Mesendoderm (in vitro differentiated cells): ENCODE data around the gene ACOX1.

Source experiments
- DNase-seq: peaks from one replicate; pipeline ENCODE4 v3.0.0; 2013
- H2AK5ac ChIP-seq: 2 replicates; pipeline ENCODE4 v1.6.1; 2013; ENCODE audit warnings: low read length, inconsistent platforms
- H2BK120ac ChIP-seq: 2 replicates; pipeline ENCODE4 v1.6.1; 2013; ENCODE audit warnings: low read depth, mild to moderate bottlenecking, low read length, moderate library complexity, mixed read lengths
- H2BK15ac ChIP-seq: replicated peaks from 2 replicates; pipeline ENCODE4 v1.6.1; 2013; ENCODE audit warnings: low read depth, mild to moderate bottlenecking, moderate library complexity
- H2BK5ac ChIP-seq: 2 replicates; pipeline ENCODE4 v1.6.1; 2013; ENCODE audit warnings: low read length, inconsistent platforms
- H3K18ac ChIP-seq: 2 replicates; pipeline ENCODE4 v1.6.1; 2013; ENCODE audit warnings: mild to moderate bottlenecking, low read length, mixed read lengths
- H3K23ac ChIP-seq: one replicate; pipeline ENCODE4 v1.6.1; 2013; ENCODE audit warnings: low read length
- H3K27ac ChIP-seq: 2 replicates; pipeline ENCODE4 v1.5.1; 2013; ENCODE audit warnings: low read depth, mild to moderate bottlenecking, inconsistent platforms, low read length, moderate library complexity
- H3K27me3 ChIP-seq: 2 replicates; pipeline ENCODE4 v1.6.1; 2013; ENCODE audit warnings: low read length, control low read depth, mild to moderate bottlenecking, inconsistent platforms; ENCODE audit not compliant: insufficient read depth, poor library complexity
- H3K36me3 ChIP-seq: 2 replicates; pipeline ENCODE4 v1.6.1; 2013; ENCODE audit warnings: low read length, inconsistent platforms; ENCODE audit not compliant: control insufficient read depth, insufficient read depth
- H3K4ac ChIP-seq: one replicate; pipeline ENCODE4 v1.6.1; 2013; ENCODE audit warnings: low read depth, mild to moderate bottlenecking, low read length, moderate library complexity
- H3K4me1 ChIP-seq: 2 replicates; pipeline ENCODE4 v1.6.1; 2013; ENCODE audit warnings: low read depth, low read length, inconsistent platforms; ENCODE audit not compliant: control insufficient read depth
- H3K4me2 ChIP-seq: 2 replicates; pipeline ENCODE4 v1.6.1; 2013; ENCODE audit warnings: low read length
- H3K4me3 ChIP-seq: 2 replicates; pipeline ENCODE4 v1.5.1; 2013; ENCODE audit warnings: mild to moderate bottlenecking, low read length
- H3K56ac ChIP-seq: one replicate; pipeline ENCODE4 v1.6.1; 2013; ENCODE audit warnings: low read length
- H3K79me1 ChIP-seq: 2 replicates; pipeline ENCODE4 v1.6.1; 2013; ENCODE audit warnings: low read length, inconsistent platforms
- H3K79me2 ChIP-seq: 2 replicates; pipeline ENCODE4 v1.6.1; 2013; ENCODE audit warnings: mild to moderate bottlenecking, low read length; ENCODE audit not compliant: control insufficient read depth, insufficient read depth
- H3K9ac ChIP-seq: 2 replicates; pipeline ENCODE4 v1.6.1; 2013; ENCODE audit warnings: low read length, inconsistent platforms
- H4K5ac ChIP-seq: one replicate; pipeline ENCODE4 v1.6.1; 2013; ENCODE audit warnings: low read length
- H4K8ac ChIP-seq: one replicate; pipeline ENCODE4 v1.6.1; 2013; ENCODE audit warnings: low read depth, mild to moderate bottlenecking, control low read depth, low read length, moderate library complexity
- WGBS: extraction: QIAGEN DNeasy Blood & Tissue Kit; methylation state at CpG from one replicate; pipeline ENCODE4 v1.1.7; 2013; ENCODE audit warnings: low lambda C conversion rate, missing lambda C conversion rate; ENCODE audit not compliant: insufficient coverage; ENCODE audit errors: extremely low coverage; 5-methylcytosine and 5-hydroxymethylcytosine counted together

ACOX1 gene

DNA sequence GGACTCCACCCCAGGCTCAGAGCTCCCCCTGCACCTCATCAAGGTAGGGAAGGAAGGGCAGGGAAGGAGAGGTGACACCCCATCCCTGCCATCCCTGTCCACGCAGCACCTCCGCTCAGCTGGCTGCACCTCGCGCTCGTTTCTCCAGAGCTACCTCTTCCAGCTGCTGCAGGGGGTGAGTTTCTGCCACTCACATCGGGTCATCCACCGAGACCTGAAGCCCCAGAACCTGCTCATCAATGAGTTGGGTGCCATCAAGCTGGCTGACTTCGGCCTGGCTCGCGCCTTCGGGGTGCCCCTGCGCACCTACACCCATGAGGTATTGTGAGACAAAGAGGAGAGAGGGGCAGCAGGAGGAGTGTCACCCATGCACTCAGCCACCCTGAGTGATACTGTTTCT lies 23.1 kb upstream of the ACOX1 start:
- no peak overlapping the region for H3K27ac ChIP-seq
- H2AK5ac ChIP-seq, result no peak overlapping the region
- H3K4me1 ChIP-seq, result no peaks in the 10 kb centered on the region
- H3K4ac ChIP-seq, result no peak overlapping the region
- H3K23ac ChIP-seq, result no peak overlapping the region
- H4K8ac ChIP-seq, result no peak overlapping the region
- H3K56ac ChIP-seq, result no peak overlapping the region
- H2BK15ac ChIP-seq, result no peak overlapping the region
- H3K18ac ChIP-seq, result no peak overlapping the region
- H3K4me2 ChIP-seq, result no peak overlapping the region
- no peak overlapping the region for H2BK5ac ChIP-seq
- H3K27me3 ChIP-seq, result no peaks in the 10 kb centered on the region
- H4K5ac ChIP-seq, result no peak overlapping the region
- no peaks in the 10 kb centered on the region for H3K79me1 ChIP-seq
- no peak overlapping the region for H2BK120ac ChIP-seq
- no CpG with 5 or more reads among the region's 12 CpGs for WGBS
- H3K9ac ChIP-seq, result no peak overlapping the region
- peaks cover 4% of the 10 kb centered on the region for H3K36me3 ChIP-seq
- DNase-seq, result no peak
- no peaks in the 10 kb centered on the region for H3K79me2 ChIP-seq
- H3K4me3 ChIP-seq, result no peak overlapping the region

DNA sequence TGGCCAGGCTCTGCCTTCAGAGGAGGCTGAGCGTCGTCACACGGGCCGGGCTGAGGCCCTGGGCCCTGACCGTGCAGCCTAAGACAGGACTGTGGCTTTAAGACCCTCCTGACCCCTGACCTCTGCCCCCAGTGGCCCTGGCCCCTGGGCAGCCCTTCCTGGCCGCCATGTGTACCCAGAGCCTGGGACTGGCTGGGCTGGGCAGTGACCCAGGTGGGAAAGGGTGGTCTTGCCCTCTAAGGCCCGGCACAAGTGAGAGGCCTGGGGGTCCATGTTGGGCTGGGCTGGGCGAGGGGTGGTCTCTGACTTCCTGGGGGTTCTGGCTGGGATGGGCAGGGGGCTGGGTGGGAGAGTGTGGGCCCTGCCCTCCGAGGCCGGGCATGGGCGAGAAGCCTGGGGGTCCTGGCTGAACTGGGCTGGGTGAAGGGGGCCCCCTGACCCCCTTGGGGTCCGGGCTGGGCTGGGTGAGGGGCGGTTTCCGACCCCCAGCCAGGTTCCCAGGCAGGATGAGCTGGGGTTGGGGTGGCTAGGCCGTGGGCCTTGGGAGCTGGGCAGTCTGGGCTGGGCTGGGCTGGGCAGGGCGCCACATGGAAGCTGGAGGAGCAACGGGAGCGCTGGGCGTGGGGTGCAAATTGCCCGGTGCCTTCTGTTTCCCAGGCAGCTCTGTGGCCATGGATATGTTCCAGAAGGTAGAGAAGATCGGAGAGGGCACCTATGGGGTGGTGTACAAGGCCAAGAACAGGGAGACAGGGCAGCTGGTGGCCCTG lies 22.0 kb upstream of the ACOX1 start, which contains the start of gene CDK3:
CDK3 (plus strand) TSS at position 101 of the 767 bp plus-strand sequence; CDS start at position 672, 571 bp downstream.
- no CpG with 5 or more reads among the region's 21 CpGs for WGBS

GRCh38 chr17:76000016-76000754 lies 21.2 kb upstream of the ACOX1 start:
- peak; percentile 85 for DNase-seq
- Histone ChIP-seq H3K27me3 (no peaks in the 10 kb centered on the region), H3K4me1 (no peaks in the 10 kb centered on the region), H3K27ac (no peak overlapping the region), H3K4me2 (no peak overlapping the region), H4K5ac (no peak overlapping the region), H4K8ac (no peak overlapping the region), H2BK120ac (no peak overlapping the region), H3K23ac (no peak overlapping the region), H3K56ac (peak overlapping the region; percentile 28), H3K4me3 (no peak overlapping the region), H3K79me1 (no peaks in the 10 kb centered on the region), H3K18ac (peak overlapping the region; percentile 62), H3K4ac (peak overlapping the region; percentile 38), H2BK5ac (peak overlapping the region; percentile 34), H2AK5ac (peak overlapping the region; percentile 57), H3K36me3 (peaks cover 2% of the 10 kb centered on the region), H3K79me2 (no peaks in the 10 kb centered on the region), H3K9ac (peak overlapping the region; percentile 18), H2BK15ac (no peak overlapping the region)
- no CpG with 5 or more reads among the region's 31 CpGs for whole genome bisulfite sequencing

More for the DNA sequence above, 22.0 kb upstream of the ACOX1 start, which contains the start of gene CDK3:
- Histone ChIP-seq H3K18ac (peak within 1 kb of the TSS; percentile 62), H3K79me1 (no peaks in the 10 kb centered on the region), H3K4me1 (no peaks in the 10 kb centered on the region), H3K36me3 (peaks cover 4% of the 10 kb centered on the region), H3K4me3 (no peak within 1 kb of the TSS), H2BK15ac (no peak within 1 kb of the TSS), H3K56ac (peak within 1 kb of the TSS; percentile 28), H3K23ac (no peak within 1 kb of the TSS), H2BK5ac (peak within 1 kb of the TSS; percentile 34), H3K79me2 (no peaks in the 10 kb centered on the region), H3K4ac (peak within 1 kb of the TSS; percentile 38), H4K5ac (no peak within 1 kb of the TSS), H3K4me2 (no peak within 1 kb of the TSS), H3K27me3 (no peaks in the 10 kb centered on the region), H3K27ac (no peak within 1 kb of the TSS), H3K9ac (peak within 1 kb of the TSS; percentile 18), H4K8ac (no peak within 1 kb of the TSS), H2BK120ac (no peak within 1 kb of the TSS), H2AK5ac (peak within 1 kb of the TSS; percentile 83)
- DNase-seq, result no peak

DNA sequence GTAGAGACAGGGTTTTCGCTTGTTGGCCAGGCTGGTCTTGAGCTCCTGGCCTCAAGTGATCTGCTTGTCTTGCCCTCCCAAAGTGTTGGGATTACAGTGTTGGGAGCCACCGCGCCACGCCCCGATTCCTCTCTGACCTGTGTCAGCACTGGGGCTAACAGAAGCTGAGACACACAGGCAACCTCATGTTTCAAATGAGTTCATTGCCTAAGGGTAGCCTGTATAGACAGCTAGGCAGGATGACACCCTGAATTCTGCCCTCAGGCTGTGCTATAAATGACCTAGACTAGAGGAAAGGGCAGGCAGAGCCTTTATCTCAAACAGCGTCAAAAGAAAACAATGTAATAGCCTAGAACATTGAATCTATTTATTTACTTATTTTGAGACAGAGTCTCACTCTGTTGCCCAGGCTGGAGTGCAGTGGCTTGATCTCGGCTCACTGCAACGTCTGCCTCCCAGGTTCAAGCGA lies 19.4 kb upstream of the ACOX1 start:
- WGBS, result no CpG with 5 or more reads among the region's 9 CpGs

DNA sequence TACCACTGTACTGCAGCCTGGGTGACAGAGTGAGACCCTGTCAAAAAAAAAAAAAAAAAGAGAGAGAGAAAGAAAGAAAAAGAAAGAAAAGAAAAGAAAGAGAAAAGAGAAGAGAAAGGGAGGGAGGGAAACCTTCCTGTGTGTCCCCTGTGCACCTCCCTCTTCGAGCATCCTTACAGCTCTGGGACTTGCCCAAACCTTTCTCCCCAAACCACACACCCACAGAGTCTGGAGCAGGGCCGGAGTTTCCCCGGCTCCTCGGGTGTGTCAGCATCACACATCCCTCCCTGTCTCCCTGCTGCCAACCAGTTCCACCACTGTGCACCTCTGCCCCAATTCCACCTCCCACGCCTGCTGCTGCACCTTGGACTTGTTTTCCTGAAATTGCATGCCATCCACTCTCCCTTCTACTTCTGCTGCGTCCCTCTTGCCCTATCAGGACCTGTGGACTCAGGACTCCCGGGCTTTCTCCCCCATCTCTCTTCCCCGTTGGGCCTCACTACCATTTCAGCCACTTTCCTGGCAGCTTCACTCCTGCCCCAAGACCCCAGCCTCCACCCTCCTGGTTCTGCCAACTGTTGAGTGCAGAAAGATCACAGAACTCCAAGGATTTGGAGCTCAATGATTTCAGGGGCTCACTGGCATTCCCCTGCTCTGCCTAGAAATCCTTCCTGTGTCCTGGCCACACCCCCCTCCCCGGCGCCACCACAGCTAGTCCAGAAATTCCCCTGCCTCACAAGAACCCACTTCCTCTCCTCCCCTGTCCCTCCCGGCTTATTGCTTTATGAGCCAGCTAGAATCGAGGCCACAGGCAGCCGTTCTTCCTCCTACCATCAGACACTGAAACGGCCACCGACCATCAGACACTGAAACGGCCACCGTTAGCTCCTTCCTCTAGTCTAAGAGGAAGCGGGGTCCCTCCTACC lies 18.0 kb upstream of the ACOX1 start:
- no peak overlapping the region for H3K4me3 ChIP-seq
- H2AK5ac ChIP-seq, result no peak overlapping the region
- no peak overlapping the region for H3K4me2 ChIP-seq
- no peaks in the 10 kb centered on the region for H3K4me1 ChIP-seq
- no peak overlapping the region for H3K23ac ChIP-seq
- H2BK120ac ChIP-seq, result no peak overlapping the region
- no peak overlapping the region for H3K18ac ChIP-seq
- no peak overlapping the region for H2BK15ac ChIP-seq
- no peak overlapping the region for H2BK5ac ChIP-seq
- peak; percentile 27 for DNase-seq
- no peak overlapping the region for H3K4ac ChIP-seq
- H3K56ac ChIP-seq, result peak overlapping the region; percentile 83
- no peaks in the 10 kb centered on the region for H3K79me1 ChIP-seq
- H3K27me3 ChIP-seq, result no peaks in the 10 kb centered on the region
- H3K9ac ChIP-seq, result peak overlapping the region; percentile 8
- H4K8ac ChIP-seq, result no peak overlapping the region
- no CpG with 5 or more reads among the region's 18 CpGs for WGBS
- H4K5ac ChIP-seq, result no peak overlapping the region
- H3K79me2 ChIP-seq, result no peaks in the 10 kb centered on the region
- H3K36me3 ChIP-seq, result no peaks in the 10 kb centered on the region
- H3K27ac ChIP-seq, result no peak overlapping the region

More for the DNA sequence above, 19.4 kb upstream of the ACOX1 start:
- Histone ChIP-seq H4K8ac (no peak overlapping the region), H3K27me3 (no peaks in the 10 kb centered on the region), H3K79me1 (no peaks in the 10 kb centered on the region), H3K27ac (no peak overlapping the region), H2AK5ac (no peak overlapping the region), H2BK15ac (no peak overlapping the region), H3K36me3 (peaks cover 2% of the 10 kb centered on the region), H3K4ac (no peak overlapping the region), H4K5ac (no peak overlapping the region), H2BK5ac (no peak overlapping the region), H3K4me3 (no peak overlapping the region), H3K4me2 (no peak overlapping the region), H3K4me1 (no peaks in the 10 kb centered on the region), H3K23ac (peak overlapping the region; percentile 45), H3K18ac (no peak overlapping the region), H3K56ac (peak overlapping the region; percentile 2), H2BK120ac (no peak overlapping the region), H3K9ac (no peak overlapping the region), H3K79me2 (no peaks in the 10 kb centered on the region)
- peak; percentile 40 for DNase-seq
